HG02970 (cell line): ENCODE measurements around the gene PKDCC.

Source experiments
- ATAC-seq: cut with Tn5 transposase; IDR thresholded peaks from one replicate; pipeline ENCODE4 v1.9.1; 2021; ENCODE audit warnings: mild to moderate bottlenecking, moderate library complexity, moderate number of reproducible peaks; ENCODE audit not compliant: unreplicated experiment, low FRiP score

Gene PKDCC

DNA sequence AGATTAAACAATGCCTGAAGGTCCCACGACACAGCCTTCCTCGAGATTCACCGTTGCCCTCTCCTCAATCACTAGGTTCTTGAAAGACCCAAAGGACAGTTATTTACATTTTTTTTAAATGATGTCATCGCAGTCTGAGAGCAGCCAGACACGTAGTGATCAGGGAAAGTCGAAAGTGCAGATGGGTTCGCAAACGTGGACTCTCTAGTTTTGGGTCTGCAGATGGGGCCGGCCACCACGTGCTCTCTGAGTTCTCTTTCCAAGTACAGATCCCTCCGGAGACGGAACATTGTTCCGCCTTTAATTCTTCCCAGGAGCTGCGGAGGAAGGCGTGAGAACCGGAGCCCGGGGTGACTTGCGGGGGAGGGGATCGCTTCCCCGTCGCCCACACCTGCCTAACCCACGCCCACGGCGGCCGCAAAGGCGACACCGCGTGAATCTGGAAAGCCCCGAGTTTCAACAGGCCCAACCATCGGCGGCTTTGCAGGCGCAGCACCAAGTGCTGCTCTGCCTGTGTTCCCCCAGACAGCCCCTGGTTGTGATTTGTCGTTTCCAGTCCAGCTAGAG, 54.3 kb downstream of the PKDCC start:
- peak; percentile 55 for ATAC-seq

DNA sequence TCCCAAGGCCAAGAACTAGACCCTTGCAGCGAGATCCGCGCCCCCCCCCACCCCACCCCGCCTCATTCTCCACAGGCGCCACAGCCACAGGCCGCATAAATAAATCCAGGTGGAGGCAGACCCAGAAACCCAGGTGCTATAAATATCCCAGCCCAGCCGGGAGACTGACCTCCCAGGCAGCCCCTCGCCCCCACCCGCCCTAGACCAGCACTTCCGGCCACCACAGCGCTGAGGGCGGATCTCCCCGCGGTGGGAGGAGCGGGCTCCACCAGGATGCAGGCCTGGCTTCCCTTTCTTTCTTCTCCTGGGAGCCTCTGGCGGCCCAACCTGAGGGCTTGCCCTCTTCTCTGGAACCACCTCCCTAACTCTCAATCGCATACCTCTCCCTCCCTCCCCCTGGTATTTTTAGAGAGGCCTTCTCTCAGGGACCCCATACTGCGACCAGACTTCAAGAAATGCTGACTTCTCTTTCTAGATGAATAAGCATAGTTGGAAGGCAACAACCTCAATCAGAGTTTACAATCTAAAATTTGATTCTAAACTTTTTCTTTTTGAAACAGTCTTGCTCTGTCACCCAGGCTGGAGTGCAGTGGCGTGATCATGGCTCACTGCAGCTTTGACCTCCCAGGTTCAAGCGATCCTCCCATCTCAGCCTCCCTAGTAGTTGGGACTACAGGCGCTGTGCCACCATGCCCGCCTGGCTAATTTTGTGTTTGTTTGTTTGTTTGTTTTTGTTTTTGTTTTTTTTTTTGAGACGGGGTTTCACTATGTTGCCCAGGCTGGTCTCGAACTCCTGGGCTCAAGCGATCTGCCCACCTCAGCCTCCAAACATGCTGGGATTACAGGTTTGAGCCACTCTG, 55.0 kb downstream of the PKDCC start:
- peak; percentile 5 for ATAC-seq

DNA sequence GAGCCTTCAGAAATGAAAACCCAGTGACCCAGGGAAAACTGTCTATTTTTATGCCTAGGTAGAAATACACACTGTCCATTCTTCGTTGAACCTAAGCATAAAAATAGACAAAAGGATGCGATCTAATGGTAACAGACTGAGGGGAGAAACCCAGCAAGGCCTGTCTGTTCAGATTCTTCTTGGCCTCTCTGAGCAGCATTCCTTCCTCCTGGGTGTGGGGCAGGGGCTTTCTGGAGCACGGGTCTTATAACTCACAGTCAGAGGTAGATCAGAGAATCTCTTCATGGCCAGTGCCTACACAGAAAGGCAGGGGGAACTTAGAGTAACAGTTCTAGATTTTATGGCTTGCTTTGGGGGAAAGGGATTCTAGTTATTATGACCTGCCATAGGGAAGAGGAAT, 56.0 kb downstream of the PKDCC start:
- no peak for ATAC-seq

DNA sequence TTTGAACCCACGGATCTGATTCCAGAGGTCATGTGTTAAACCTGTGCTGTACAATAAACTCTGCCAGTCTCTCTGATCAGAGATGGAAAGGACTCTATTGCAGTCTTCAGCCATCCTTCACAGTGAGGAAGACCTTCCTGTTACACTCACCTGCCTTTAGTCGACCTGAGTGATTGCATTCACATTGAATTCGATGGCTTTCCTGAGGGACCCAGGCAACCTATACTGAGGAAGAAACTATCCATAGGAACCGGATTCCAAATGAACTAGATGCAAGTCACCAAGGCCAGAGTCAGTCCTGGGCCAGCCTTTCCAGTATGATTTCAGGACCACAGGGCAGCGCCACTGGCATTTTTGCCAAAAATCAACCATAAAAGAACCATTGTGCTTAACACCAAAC, 56.8 kb downstream of the PKDCC start:
- no peak for ATAC-seq

DNA sequence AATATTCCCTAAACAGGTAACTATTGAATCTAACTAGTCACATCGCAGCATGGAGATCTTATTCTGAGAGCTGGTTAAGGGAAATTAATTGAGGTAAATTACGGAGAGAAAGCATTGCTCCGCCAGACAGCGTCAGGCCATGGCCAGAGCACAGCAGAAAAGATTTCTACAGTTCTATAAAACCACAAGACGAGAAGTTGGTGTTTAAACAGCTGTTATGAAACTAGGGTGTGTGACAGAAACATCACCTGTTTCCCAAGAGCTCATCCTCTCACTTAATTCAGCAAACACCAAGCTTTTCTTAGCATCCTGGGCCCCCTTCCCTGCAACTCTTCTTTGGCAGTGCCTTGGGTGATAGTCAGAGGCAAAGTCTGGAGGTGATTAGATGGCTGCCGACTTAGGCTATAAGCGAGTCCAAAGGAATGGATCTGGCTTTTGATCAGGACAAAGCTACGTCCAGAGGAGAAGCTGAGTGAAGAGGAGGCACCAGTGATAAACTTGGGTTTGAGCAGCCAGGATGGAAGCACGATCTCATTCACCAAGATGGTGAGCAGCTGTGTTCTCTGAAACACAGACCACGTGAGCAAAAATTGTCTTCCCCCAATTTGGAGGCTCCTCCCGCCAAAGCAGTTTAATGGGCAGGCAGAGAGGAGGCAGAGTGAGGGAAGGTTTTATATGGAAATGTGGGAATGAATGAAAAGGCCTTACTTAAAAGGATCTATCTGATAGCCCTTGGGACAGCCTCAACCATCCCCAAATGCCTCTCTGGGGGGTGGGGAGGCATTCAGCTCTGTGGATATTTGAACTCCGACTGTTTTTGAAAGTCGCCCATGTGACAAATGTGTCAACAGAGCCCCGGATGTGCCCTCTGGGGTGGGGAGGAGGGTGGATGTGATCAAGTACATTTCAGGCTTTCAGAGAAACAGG, 57.8 kb downstream of the PKDCC start:
- ATAC-seq, result peak; percentile 35

DNA sequence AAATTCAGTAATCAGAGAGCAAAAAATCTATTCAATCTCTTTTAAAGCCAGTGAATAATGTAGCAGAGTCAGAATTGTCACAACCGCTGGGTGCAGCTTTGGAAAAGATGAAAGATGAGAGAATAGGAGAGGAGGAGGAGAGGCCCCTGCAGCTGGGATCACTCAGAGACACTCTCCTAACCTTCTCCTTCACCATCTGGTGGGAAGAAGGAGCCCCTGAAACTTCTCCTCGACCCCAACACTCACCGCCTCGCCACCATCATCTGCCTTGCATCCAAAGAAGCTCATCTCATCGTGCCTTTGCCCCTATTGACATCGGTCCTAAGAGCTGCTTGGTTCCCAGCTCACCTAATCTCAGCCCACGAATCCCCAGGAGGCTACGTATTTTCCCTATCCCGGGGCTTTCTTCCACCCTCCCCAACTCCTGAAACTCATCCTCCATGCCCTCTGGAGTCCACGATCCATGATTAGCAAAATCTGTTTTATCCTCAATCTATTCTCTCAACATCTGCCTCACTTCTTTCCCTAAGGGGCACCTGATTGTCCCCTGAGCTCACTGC, 58.5 kb downstream of the PKDCC start:
- no peak for ATAC-seq

DNA sequence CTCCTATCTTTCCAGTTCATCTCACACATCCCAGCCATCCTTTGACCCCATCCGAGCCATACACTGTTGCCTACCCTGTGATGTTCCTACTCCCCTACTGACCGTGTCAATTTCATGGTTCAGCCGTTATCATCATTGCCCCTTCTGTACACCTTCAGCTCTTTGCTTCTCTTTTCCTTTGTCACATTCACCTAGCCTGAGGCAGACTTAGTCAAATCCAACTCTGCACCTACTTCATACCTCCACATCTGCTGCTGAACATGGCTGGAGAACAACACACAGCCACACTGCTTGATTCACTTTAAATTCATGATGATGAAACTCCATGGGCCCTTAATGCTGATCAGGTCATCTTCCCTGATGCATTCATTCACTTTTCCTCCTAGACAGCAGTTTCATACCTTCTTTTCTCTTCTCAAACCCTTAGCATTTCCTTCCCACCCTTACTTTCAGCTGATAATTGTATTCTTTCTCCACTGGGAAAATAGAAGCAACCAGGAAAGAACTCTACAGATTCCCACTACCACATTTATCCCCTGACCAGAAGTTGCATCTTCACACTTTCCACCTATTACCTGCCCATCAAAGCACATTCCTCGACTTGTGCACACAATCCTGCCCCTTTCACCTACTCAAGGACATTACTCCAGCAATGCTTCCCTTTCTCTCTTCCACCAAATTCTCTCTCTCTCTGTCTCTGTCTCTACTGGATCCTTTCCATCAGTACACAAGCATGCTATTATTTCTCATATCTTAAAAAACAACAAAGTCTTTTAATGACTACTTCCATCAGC, 59.6 kb downstream of the PKDCC start:
- ATAC-seq, result no peak
